Dermis microvascular lymphatic vessel endothelial cell (primary cell): Measurements from ENCODE around the gene SRCAP. TPM values are rescaled to one million over a fixed set of nuclear protein-coding genes. Genes with fewer than 3 reads are reported as not detected.
A peak's percentile ranks its signal among the peaks of the same experiment; 100 is the strongest.
"Not testable (repeated sequence)": the region's sequence is repeated elsewhere in the genome, so short reads cannot be mapped to it uniquely, and the experiment has no call there.

Experiments
- DNase-seq, 2 donors: peaks; one replicate each; pipeline versions ENCODE4 v3.0.0 to v3.0.0-alpha.2; 2010; ENCODE audit warnings: low read depth in 2 of 2
- total RNA-seq: library from RNA; depleted of rRNA; stranded (reverse); fragments of >200 nt; gene quantifications from 2 replicates; pipeline ENCODE4 v1.2.1, GENCODE V29; 2014

Gene SRCAP
- total RNA-seq, 1 donor from 2014 or later = 16.6 TPM

DNA sequence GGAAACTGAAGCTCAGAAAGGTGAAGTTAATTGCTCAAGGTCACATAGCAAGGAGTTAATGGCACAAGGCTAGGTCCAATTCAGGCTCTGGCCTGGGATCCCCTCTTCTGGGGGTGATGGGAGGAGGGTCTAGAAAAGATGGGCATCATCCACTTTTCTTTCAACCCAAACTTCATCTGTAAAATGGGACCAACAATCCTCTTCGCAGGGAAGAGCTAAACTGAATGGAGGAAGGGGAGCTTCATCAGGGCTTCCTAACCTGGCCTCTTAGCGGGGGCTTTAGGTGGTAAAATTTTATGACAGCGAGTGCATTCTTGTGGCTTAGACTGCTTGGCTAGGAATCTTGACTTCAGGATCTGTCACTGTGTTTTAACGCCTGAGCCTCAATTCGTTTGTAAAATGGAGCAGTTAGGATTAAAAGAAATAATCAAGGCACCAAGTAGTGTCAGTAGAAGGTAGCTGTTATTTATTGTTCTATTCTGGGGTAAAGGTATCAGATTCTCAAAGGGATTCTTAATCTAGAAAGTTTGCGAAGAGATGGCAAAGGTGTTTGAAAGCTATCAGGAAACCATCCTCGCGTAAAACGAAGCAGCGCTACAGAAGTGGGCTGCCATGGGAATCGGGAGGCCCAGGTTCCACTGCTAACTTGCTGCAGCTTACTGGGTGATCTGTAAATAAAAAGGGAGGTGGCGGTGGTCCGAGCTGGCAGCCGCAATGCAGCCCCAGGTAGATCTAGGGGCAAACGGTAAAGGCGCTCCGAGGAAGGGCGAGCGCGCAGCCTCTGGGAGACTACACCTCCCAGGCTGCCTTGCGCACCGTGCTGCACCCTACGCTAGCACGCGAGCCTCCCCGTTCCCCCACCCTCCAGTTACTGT is 1.5 kb upstream of the SRCAP start:
- DNase-seq = peak; percentile 94 to 97

DNA sequence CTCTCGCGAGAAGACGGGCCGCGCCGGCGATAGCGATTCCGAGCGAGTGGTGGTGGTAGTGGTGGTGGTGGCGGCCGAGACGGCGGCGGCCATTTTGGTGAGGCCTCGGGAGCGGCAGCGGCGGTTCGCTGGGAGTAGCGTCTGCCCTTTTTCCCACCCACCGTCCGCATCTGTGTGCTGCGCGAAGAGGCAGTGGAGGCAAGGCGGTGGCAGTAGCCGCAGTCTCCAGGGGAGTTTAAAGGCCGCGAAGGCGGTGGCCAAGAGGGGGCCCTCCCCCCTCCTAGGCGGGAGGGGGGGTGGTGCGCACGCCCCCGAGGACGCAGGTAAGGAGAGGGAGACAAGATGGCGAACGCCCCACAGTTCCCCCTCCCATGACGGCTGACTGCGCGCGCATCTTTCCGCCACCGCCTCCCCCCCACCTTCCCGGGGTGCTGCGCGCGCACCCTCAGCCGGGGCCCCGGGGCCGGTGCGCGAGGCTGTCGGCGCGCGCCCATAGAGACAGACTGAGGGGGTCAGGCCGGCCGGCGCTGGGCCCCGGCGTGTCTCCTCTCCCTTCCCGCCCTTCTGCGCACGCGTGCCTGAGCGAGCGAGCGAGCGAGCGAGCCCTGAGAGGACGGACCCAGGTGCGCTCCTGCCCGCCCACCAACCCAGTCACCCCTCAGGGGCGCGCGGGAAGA is 694 bp upstream of the SRCAP start:
- peak; percentile 63 to 86 for DNase-seq

DNA sequence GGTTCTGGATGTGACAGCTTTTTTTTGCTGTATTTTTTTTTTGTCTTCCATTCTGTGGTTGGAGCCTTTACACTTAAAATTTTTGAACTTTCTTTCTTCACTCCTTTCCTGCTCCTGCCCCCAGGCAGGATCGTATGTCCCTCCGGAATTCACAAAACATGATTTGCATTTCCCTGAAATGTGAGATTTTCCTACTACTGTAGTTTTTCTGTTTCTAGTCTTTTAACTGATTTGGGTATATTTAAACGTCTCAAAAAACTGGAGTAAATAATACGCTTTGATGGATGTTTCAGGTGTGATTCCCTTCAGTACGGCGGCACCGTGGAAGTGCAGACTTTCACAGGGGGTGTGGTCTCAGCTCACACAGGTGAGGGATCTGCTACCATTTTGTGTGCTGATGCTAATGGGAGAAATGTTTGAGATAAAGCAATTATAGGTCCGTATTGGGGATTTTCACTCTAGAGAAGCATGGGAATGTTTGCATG is 686 bp downstream of the SRCAP start:
- no peak for DNase-seq

DNA sequence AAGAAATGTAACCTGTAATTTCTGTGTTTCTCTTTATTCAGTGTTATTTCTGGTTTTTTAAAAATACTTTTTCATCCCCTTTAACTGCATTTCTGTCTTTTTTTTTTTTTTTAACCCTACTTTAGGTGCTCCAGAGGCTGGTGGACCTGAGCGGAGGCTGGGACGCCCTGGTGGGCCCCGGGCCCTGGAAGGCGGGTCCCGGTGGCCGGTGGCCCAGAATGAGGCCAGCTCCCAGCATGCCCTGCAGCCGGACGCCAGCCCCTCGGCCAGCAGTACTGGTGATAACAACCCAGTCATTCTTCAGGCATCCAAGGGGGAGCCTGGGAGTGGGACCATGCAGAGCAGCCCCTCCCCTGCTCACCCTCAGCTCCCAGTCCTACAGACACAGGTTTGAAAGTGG is 1.5 kb downstream of the SRCAP start:
- DNase-seq = no peak

DNA sequence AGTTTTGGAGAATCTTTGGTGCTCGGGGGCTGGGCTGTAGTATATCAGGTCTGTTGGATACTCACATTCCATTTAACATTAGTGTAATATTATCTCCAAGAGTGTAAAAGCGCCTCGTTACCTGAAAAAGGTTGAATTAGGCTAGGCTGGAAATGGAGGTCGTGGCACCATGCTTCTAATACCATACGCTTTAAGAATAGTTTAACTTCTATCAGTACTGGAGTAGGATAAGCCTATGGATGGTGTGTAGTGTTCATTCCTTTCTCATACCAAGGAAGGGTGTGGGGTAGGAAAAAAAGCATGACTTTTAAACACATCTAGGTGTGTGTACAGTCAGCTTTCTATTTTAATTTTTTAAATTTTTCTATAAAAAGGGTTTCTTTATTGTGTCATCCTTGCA is 2.0 kb downstream of the SRCAP start:
- DNase-seq = no peak

DNA sequence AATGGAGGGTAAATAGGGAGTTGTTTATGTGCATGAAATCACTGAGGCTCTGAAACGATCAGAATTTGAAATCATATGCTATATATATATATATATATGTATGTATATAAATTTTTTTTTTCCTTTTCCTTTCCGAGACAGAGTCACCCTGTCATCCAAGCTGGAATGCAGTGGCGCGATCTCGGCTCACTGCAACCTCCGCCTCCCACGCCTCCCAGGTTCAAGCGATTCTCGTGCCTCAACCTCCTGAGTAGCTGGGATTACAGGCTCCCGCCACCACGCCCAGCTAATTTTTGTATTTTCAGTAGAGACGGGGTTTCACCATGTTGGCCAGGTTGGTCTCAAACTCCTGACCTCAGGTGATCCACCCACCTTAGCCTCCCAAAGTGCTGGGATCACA is 4.1 kb downstream of the SRCAP start:
- DNase-seq = not testable (repeated sequence)

DNA sequence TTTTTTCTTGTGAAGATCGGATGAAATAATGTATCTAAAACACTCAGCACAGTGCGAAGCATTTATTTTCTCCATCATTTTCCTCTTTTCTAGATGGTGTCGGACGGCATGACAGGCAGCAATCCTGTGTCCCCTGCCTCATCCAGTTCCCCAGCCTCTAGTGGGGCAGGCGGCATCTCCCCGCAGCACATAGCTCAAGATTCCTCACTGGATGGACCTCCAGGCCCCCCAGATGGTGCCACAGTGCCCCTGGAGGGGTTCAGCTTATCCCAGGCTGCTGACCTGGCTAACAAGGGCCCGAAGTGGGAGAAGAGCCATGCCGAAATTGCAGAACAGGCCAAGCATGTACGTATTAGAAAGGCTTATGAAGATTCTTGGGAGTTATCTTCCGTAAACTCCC is 5.0 kb downstream of the SRCAP start:
- DNase-seq = no peak

DNA sequence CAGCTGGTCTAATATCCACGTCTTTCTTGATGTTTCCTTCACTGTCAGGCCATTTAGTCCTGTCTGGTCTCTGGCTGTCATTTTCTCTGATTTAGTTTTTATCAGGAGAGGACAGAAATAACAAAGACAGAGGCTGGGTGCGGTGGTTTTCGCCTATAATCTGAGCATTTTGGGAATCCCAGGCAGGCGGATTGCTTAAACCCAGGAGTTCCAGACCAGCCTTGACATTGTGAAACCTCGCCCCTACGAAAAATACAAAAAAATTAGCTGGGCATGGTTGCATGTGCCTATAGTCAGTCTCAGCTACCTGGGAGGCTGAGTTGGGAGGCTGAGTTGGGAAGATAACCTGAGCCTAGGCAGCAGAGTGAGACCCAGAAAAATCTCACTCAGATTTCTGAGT is 7.1 kb downstream of the SRCAP start:
- DNase-seq = no peak

DNA sequence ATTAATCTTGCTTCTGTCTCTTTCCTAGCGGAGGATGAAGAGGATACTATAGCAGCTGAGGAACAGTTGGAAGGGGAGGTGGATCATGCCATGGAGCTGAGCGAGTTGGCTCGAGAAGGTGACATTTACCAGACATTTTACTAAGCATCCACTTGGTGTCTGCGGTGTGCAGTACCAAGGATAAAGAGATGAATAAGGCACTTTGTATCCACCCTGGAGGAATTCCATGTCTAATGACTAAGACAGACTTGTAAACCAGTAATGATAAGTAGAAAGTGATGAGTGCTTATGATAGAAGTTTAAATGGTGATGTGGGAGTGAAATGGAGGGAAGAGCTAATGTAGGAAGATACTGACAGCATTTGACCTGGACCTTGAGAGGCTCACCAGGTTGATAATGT is 12.0 kb downstream of the SRCAP start:
- no peak for DNase-seq

DNA sequence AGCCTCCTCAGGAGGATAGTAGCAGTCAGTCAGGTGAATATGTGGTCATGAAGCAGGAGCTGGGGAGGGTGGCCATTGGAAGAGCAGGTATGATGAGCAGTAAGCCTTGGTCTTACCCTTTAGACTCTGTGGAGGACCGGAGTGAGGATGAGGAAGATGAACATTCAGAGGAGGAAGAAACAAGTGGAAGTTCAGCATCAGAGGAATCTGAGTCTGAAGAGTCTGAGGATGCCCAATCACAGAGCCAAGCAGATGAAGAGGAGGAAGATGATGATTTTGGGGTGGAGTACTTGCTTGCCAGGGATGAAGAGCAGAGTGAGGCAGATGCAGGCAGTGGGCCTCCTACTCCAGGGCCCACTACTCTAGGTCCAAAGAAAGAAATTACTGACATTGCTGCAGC is 12.7 kb downstream of the SRCAP start:
- no peak for DNase-seq

DNA sequence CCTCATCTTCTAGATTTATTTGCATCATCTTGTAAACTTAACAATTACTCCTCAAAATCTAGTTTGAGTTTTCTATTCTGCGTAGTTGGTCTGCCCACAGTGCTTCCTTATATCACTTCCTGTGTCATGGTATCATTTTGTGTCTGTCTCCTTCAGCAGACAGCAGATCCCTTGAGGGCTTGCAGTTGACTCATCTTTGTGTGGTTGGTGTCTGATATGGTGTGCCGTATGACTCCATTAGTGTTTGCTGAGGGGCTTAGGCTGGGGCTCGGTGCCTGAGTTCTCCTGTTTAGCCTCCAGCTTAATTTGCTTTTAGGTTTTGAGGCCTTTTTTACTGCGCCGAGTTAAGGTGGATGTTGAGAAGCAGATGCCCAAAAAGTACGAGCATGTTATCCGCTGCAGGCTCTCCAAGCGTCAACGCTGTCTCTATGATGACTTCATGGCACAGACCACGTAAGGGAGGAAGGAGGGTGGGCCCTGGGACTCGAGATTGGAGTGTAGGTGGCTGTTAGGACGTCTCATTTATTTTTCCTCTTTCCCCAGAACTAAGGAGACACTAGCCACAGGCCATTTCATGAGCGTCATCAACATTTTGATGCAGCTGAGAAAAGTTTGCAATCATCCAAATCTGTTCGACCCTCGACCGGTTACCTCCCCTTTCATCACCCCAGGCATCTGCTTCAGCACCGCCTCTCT is 16.9 kb downstream of the SRCAP start:
- DNase-seq = no peak

DNA sequence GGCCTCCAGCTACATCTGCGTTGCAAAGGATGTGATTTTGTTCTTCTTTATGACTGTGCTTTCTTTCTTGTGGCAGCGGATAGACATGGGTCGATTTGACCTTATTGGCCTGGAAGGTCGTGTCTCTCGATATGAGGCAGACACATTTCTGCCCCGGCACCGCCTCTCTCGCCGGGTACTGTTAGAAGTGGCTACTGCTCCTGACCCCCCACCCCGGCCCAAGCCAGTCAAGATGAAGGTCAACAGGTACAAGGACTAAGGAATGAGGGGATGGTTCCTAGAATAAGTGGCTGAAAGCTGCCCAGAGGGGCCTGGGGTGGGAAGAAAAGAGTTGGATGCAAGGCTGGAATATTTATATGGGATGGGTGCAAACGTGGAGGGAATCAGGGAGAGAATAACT is 21.1 kb downstream of the SRCAP start:
- no peak for DNase-seq

DNA sequence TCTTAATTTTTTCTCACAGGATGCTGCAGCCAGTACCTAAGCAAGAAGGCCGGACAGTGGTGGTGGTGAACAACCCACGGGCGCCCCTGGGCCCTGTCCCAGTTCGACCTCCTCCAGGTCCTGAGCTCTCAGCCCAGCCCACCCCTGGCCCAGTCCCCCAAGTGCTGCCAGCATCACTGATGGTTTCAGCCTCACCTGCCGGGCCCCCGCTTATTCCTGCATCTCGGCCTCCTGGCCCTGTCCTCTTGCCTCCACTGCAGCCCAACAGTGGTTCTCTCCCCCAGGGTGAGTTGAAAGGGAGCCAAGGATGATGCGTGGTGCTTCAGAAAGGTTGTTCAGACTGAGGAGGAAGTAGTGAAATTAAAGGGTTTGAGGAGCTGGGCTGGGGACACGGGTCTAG is 21.7 kb downstream of the SRCAP start:
- no peak for DNase-seq

DNA sequence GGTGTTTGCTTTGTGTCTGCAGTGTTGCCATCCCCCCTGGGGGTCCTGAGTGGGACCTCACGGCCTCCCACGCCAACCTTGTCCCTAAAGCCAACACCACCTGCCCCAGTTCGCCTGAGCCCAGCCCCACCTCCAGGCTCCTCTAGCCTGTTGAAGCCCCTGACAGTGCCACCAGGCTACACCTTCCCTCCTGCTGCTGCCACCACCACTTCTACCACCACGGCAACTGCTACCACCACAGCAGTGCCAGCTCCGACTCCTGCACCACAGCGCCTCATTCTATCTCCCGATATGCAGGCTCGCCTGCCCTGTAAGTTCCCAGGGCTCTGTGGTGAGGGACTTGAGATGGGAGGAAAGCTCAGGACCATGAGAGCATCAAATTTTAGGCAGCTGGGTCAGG is 22.2 kb downstream of the SRCAP start:
- no peak for DNase-seq

DNA sequence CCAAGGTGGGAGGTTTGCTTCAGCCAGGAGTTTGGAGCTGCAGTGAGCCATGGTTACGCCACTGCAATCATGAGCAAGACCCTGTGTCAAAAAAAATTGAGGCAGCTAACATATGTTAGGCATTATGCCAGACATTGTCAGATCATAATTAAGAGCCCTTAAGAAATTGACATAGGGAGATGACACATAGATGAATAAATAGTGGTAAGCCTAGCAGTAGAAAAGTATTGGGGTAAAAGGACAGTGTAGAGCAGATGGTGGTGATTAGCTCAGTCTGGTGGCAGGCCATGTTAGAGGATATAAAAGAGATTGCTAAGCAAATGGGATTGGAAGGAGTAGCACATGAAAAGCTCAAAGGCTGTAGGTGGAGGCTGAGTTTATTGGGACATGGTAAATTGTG is 22.6 kb downstream of the SRCAP start:
- DNase-seq = no peak

DNA sequence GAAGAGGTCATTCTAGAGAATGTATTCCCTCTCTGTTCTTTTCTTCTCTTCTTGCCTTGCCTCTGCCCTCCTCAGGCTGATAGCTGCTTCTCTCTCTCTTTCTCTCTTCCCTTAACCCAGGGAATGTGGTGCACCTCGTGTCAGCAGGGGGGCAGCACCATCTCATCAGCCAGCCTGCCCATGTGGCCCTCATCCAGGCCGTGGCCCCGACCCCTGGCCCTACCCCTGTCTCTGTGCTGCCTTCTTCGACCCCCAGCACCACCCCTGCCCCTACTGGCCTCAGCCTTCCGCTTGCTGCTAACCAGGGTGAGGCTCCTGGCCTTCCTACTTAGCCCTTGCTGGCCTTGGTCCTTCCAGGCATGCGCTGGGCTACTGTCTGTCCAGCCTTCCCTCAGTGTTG is 23.5 kb downstream of the SRCAP start:
- DNase-seq = no peak

DNA sequence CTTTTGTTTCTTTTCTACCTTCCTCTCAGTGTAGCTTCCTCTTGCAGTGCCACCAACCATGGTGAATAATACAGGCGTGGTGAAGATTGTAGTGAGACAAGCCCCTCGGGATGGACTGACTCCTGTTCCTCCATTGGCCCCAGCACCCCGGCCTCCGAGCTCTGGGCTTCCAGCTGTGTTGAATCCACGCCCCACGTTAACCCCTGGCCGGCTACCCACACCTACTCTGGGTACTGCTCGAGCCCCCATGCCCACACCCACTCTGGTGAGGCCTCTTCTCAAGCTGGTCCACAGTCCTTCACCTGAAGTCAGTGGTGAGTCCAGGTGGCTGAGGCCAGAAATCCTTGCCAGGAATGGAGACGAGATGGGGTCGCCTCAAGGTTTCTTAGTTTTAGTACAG is 23.9 kb downstream of the SRCAP start:
- DNase-seq = no peak

DNA sequence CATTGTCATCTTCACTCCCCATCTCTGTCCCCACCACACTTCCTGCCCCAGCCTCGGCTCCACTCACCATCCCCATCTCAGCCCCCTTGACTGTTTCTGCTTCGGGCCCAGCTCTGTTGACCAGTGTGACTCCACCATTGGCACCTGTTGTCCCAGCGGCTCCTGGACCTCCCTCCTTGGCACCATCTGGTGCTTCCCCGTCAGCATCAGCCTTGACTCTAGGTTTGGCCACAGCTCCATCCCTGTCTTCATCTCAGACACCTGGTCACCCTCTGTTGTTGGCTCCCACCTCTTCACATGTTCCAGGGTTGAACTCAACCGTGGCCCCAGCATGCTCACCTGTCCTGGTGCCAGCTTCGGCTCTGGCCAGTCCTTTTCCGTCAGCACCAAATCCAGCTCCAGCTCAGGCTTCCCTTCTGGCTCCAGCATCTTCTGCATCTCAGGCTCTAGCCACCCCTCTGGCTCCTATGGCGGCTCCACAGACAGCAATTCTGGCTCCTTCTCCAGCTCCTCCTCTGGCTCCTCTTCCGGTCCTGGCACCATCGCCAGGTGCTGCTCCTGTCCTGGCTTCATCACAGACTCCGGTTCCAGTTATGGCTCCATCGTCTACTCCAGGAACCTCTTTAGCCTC is 24.9 kb downstream of the SRCAP start:
- no peak for DNase-seq

DNA sequence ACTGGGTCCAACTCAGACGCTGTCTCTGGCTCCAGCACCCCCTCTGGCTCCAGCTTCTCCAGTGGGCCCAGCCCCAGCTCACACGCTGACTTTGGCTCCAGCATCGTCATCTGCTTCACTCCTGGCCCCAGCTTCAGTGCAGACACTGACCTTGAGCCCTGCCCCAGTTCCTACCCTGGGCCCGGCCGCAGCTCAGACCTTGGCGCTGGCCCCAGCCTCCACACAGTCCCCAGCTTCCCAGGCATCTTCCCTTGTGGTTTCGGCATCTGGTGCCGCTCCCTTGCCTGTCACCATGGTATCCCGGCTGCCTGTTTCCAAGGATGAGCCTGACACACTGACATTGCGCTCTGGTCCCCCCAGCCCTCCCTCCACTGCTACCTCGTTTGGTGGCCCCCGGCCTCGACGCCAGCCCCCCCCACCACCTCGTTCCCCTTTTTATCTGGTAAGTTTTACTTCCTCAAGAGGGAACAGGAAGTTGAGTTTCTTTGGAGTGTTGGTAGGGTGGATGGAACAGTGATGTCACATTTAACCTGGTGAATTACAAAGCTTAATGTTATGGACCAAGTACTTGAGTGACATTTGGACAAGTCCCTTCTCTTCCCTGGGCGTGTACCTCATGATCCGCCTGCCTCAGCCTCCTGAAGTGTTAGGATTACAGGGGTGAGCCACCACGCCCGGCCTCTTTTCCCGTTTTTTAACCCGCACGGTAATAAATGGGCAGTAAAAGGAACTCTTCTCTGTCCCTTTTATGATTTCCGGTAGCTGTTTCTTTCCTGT is 25.9 kb downstream of the SRCAP start:
- no peak for DNase-seq

DNA sequence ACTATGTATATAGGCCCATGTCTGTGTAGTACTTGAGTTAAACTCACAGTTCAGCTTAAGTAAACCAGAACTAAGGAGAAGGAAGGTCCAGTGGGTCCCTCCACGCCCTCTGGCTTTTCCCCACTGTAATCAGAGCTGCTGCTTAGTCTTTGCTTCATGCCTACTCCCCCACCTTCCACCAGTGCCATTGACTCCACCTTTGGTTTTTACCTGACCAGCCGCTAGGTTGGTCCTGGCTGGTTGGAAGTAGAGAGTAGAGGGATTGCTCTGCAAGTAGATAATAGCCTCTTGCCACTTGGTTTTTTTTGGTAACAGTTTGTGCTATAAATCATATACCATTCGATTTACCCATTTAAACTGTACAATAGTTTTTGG is 26.4 kb downstream of the SRCAP start:
- no peak for DNase-seq

DNA sequence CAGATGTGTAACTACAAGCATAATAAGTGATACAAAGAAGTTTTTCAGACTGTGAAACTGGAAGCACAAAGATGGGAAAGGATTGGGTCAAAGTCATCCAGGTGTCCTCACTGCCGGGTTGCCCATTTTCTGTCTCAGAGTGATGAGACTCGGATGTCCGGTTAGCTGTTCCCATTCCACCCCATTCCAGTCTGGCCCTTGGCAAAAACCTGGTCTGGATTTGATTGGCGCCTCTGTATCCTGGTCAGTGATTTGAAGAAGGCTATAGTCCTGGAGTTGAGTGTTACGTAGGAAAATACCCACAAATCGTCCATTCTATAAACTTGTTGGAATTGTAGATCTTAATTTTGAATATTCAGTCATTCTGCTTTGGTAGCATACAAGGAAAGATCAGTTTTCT is 29.4 kb downstream of the SRCAP start:
- no peak for DNase-seq
